GM21367 (cell line): ENCODE measurements around the gene DSP.
A peak's percentile ranks its signal among the peaks of the same experiment; 100 is the strongest.

Experiments used
- ATAC-seq: cut with Tn5 transposase; IDR thresholded peaks from one replicate; pipeline ENCODE4 v1.9.1; 2021; ENCODE audit not compliant: unreplicated experiment

Gene DSP

GRCh38 chr6:7589949-7590917 lies 48.8 kb downstream of the DSP start, which contains the start of gene SNRNP48:
Gene SNRNP48 (plus strand): TSS chr6:7590198. CDS start chr6:7590258, 60 bp downstream.
- ATAC-seq, result peak; percentile 97

GRCh38 chr6:7590918-7591302 lies 49.4 kb downstream of the DSP start:
- ATAC-seq, result no peak

- ATAC-seq, result no peak
These were observed 50.3 kb downstream of the DSP start for GRCh38 chr6:7591770-7592169.

GRCh38 chr6:7593229-7593628 lies 51.8 kb downstream of the DSP start:
- no peak for ATAC-seq

- no peak for ATAC-seq
These were observed 53.2 kb downstream of the DSP start for GRCh38 chr6:7594579-7595125.

GRCh38 chr6:7604003-7604402 lies 62.5 kb downstream of the DSP start:
- ATAC-seq, result no peak

- no peak for ATAC-seq
These were observed 63.0 kb downstream of the DSP start for GRCh38 chr6:7604506-7604905.

- ATAC-seq, result no peak
These were observed 74.3 kb downstream of the DSP start for GRCh38 chr6:7615611-7616383.

- ATAC-seq, result no peak
These were observed 76.6 kb downstream of the DSP start for GRCh38 chr6:7617801-7618764.

GRCh38 chr6:7621761-7622160 lies 80.3 kb downstream of the DSP start:
- ATAC-seq, result no peak

- ATAC-seq, result no peak
These were observed 83.6 kb downstream of the DSP start for GRCh38 chr6:7624796-7625710.

GRCh38 chr6:7628479-7628878 lies 87.0 kb downstream of the DSP start:
- ATAC-seq, result no peak

GRCh38 chr6:7628909-7629308 lies 87.4 kb downstream of the DSP start:
- no peak for ATAC-seq

- no peak for ATAC-seq
These were observed 87.8 kb downstream of the DSP start for GRCh38 chr6:7629321-7629720.

- ATAC-seq, result no peak
These were observed 89.3 kb downstream of the DSP start for GRCh38 chr6:7630792-7631191.

GRCh38 chr6:7631466-7631865 lies 90.0 kb downstream of the DSP start:
- ATAC-seq, result no peak

- ATAC-seq, result no peak
These were observed 91.2 kb downstream of the DSP start for GRCh38 chr6:7632501-7633290.

- ATAC-seq, result no peak
These were observed 91.9 kb downstream of the DSP start for GRCh38 chr6:7633361-7633760.

- ATAC-seq, result no peak
These were observed 94.7 kb downstream of the DSP start for GRCh38 chr6:7636151-7636550.
